ENCODE data around the gene PTPRN2.
"Not testable (repeated sequence)": the region's sequence is repeated elsewhere in the genome, so short reads cannot be mapped to it uniquely, and the experiment has no call there.

Gene PTPRN2

GRCh38 chr7:158244430-158244829 is 343.2 kb downstream of the PTPRN2 start:
- DNase-seq: no peak

GRCh38 chr7:158241919-158242318 is 345.7 kb downstream of the PTPRN2 start:
- no peak for DNase-seq

GRCh38 chr7:158240801-158241200 is 346.8 kb downstream of the PTPRN2 start:
- no peak for DNase-seq

GRCh38 chr7:158239290-158239981 is 348.2 kb downstream of the PTPRN2 start:
- peak; percentile 95 for DNase-seq

- DNase-seq: no peak
Observed at GRCh38 chr7:158238616-158239289, 348.9 kb downstream of the PTPRN2 start.

- DNase-seq: peak; percentile 53
Observed at GRCh38 chr7:158237672-158238335, 349.8 kb downstream of the PTPRN2 start.

GRCh38 chr7:158236400-158236799 is 351.2 kb downstream of the PTPRN2 start:
- no peak for DNase-seq

- DNase-seq: no peak
Observed at GRCh38 chr7:158235862-158236261, 351.8 kb downstream of the PTPRN2 start.

- no peak for DNase-seq
Observed at GRCh38 chr7:158229945-158230344, 357.7 kb downstream of the PTPRN2 start.

GRCh38 chr7:158228986-158229385 is 358.6 kb downstream of the PTPRN2 start:
- DNase-seq: no peak

- no peak for DNase-seq
Observed at GRCh38 chr7:158228131-158228530, 359.5 kb downstream of the PTPRN2 start.

- no peak for DNase-seq
Observed at GRCh38 chr7:158227258-158227984, 360.2 kb downstream of the PTPRN2 start.

GRCh38 chr7:158216198-158216597 is 371.4 kb downstream of the PTPRN2 start:
- no peak for DNase-seq

- no peak for DNase-seq
Observed at GRCh38 chr7:158209435-158209834, 378.2 kb downstream of the PTPRN2 start.

GRCh38 chr7:158206341-158206740 is 381.3 kb downstream of the PTPRN2 start:
- DNase-seq: no peak

- no peak for DNase-seq
Observed at GRCh38 chr7:158204453-158204852, 383.2 kb downstream of the PTPRN2 start.

GRCh38 chr7:158203948-158204347 is 383.7 kb downstream of the PTPRN2 start:
- DNase-seq: not testable (repeated sequence)

GRCh38 chr7:158194365-158194900 is 393.2 kb downstream of the PTPRN2 start:
- no peak for DNase-seq

- no peak for DNase-seq
Observed at GRCh38 chr7:158193446-158193845, 394.2 kb downstream of the PTPRN2 start.

GRCh38 chr7:158192956-158193355 is 394.7 kb downstream of the PTPRN2 start:
- no peak for DNase-seq

- DNase-seq: no peak
Observed at GRCh38 chr7:158192184-158192835, 395.3 kb downstream of the PTPRN2 start.

GRCh38 chr7:158191671-158192070 is 396.0 kb downstream of the PTPRN2 start:
- no peak for DNase-seq

- DNase-seq: no peak
Observed at GRCh38 chr7:158190756-158191155, 396.9 kb downstream of the PTPRN2 start.
